ENCODE measurements around the gene PRDM15. TPM values are rescaled to one million over a fixed set of nuclear protein-coding genes. Genes with fewer than 3 reads are reported as not detected.

PRDM15 gene
- total RNA-seq, 1 experiment from 2014 or later = 9.9 TPM

- Histone ChIP-seq H4K20me1 (ENCODE audit: control insufficient read depth, insufficient read depth, insufficient read length) (no peaks in the 10 kb centered on the region), H3K79me2 (ENCODE audit: insufficient read depth, low read length) (peaks cover 1% of the 10 kb centered on the region; the same call in 1 of the 2 replicates), H3K14ac (ENCODE audit: insufficient read depth, low read length) (no peak overlapping the region), H4K8ac (replicated peaks; ENCODE audit: insufficient read length, low read depth, low read length) (no peak overlapping the region), H3K4me2 (ENCODE audit: insufficient read depth, insufficient read length, low read length) (no peak overlapping the region), H3K18ac (ENCODE audit: insufficient read length, low read depth, low read length) (no peak overlapping the region), H3K27ac (ENCODE audit: insufficient read length, low read depth, low read length) (no peak overlapping the region), H3K23me2 (ENCODE audit: insufficient read length, low read depth, low read length, poor library complexity, severe bottlenecking) (peaks cover 4% of the 10 kb centered on the region), H3K9me3 (ENCODE audit: control insufficient read depth, low read depth, low read length) (no peaks in the 10 kb centered on the region), H2BK20ac (ENCODE audit: low read depth, low read length, poor library complexity, severe bottlenecking) (no peak overlapping the region), H3K4me1 (ENCODE audit: insufficient read depth, low read length) (no peaks in the 10 kb centered on the region), H3K27me3 (ENCODE audit: insufficient read depth, low read length) (no peaks in the 10 kb centered on the region), H3T11ph (ENCODE audit: low read length) (no peak overlapping the region), H2AFZ (ENCODE audit: low read length) (no peak overlapping the region), H4K5ac (ENCODE audit: insufficient read length, low read depth, low read length) (no peak overlapping the region), H2BK120ac (ENCODE audit: low read depth, low read length, poor library complexity, severe bottlenecking) (no peak overlapping the region), H3K56ac (ENCODE audit: insufficient read length, low read depth, low read length) (no peak overlapping the region), H3K9ac (ENCODE audit: extremely low read depth, insufficient read length, low read length) (no peak overlapping the region), H2BK15ac (ENCODE audit: low read depth, low read length) (no peak overlapping the region), H2BK5ac (ENCODE audit: insufficient read length, low read length) (no peak overlapping the region), H2AK5ac (ENCODE audit: insufficient read length, low read length) (no peak overlapping the region), H4K91ac (ENCODE audit: insufficient read length, low read depth, low read length) (no peak overlapping the region), H3K4ac (ENCODE audit: low read depth, low read length) (no peak overlapping the region), H3K23ac (ENCODE audit: insufficient read length, low read depth, low read length) (no peak overlapping the region), H3K79me1 (ENCODE audit: insufficient read depth, low read depth, low read length, poor library complexity, severe bottlenecking) (peaks cover 3% of the 10 kb centered on the region), H2BK12ac (ENCODE audit: insufficient read length, low read depth, low read length) (no peak overlapping the region)
- no peak for TF ChIP-seq CTCF (conservative IDR thresholded peaks at IDR 0.05)
- no peaks in the 10 kb centered on the region; a peak in 1 of 5 replicates for H3K9me3 Mint-ChIP-seq
- no peak for DNase-seq
- H3K27me3 Mint-ChIP-seq (ENCODE audit: low read depth) = no peaks in the 10 kb centered on the region
- peaks cover 15 to 16% of the 10 kb centered on the region in 2 experiments for H3K4me1 Mint-ChIP-seq
- no CpG with 5 or more reads among the region's 13 CpGs for WGBS (ENCODE audit: extremely low coverage, insufficient read length, low lambda C conversion rate)
- peaks cover 0 to 9% (median 2%) of the 10 kb centered on the region in 3 experiments; a peak in 3 of 7 replicates for H3K36me3 Mint-ChIP-seq (ENCODE audit: insufficient read depth in 1 of 3, low read depth in 3 of 3)
- no peak overlapping the region for H3K4me3 Mint-ChIP-seq
- H3K27ac Mint-ChIP-seq = peak overlapping the region in 1 of 3 experiments; percentile 21; a peak in 3 of 7 replicates
These were observed 6.1 kb downstream of the PRDM15 start for GRCh38 chr21:41873005-41873404.

Data from H9 (cell line).